HEK293 (cell line): ENCODE measurements around the gene PPM1E.

Experiments
- ELK4 ChIP-seq: IDR thresholded peaks from 2 replicates; pipeline ENCODE4 v1.6.1; 2011; ENCODE audit warnings: mild to moderate bottlenecking, low read depth, low read length, borderline replicate concordance
- PATZ1 ChIP-seq: fragments of 450-650 bp; formaldehyde crosslinking; IDR thresholded peaks from 2 replicates; pipeline ENCODE4 v1.5.1; 2016; ENCODE audit warnings: missing biosample characterization, missing genetic modification characterization
- ZNF362 ChIP-seq: fragments of 450-650 bp; formaldehyde crosslinking; IDR thresholded peaks from 2 replicates; pipeline ENCODE4 v1.5.1; 2016; ENCODE audit warnings: missing biosample characterization, missing genetic modification characterization
- ZNF426 ChIP-seq: fragments of 450-650 bp; formaldehyde crosslinking; IDR thresholded peaks from 2 replicates; pipeline ENCODE4 v1.5.1; 2017; ENCODE audit warnings: missing biosample characterization, missing genetic modification characterization, mild to moderate bottlenecking, inconsistent platforms, moderate library complexity
- ZNF701 ChIP-seq: fragments of 450-650 bp; formaldehyde crosslinking; IDR thresholded peaks from 2 replicates; pipeline ENCODE4 v1.5.1; 2016; ENCODE audit warnings: missing biosample characterization, missing genetic modification characterization
- ZNF785 ChIP-seq: fragments of 450-650 bp; formaldehyde crosslinking; IDR thresholded peaks from 2 replicates; pipeline ENCODE4 v1.5.1; 2016; ENCODE audit warnings: missing biosample characterization, missing genetic modification characterization
- ZNF830 ChIP-seq: fragments of 450-650 bp; IDR thresholded peaks from 2 replicates; pipeline ENCODE4 v1.5.0; 2018; ENCODE audit warnings: missing biosample characterization, missing genetic modification characterization, low read depth, mild to moderate bottlenecking, moderate library complexity
- TF ChIP-seq, protein P1 (sequence below): fragments of 450-650 bp; formaldehyde crosslinking; IDR thresholded peaks from 2 replicates; pipeline ENCODE4 v1.5.1; 2017; ENCODE audit warnings: missing biosample characterization, missing genetic modification characterization
- TF ChIP-seq, protein P2 (sequence below): fragments of 450-650 bp; formaldehyde crosslinking; IDR thresholded peaks from 2 replicates; pipeline ENCODE4 v1.5.1; 2016; ENCODE audit warnings: missing biosample characterization, missing genetic modification characterization

DNA sequence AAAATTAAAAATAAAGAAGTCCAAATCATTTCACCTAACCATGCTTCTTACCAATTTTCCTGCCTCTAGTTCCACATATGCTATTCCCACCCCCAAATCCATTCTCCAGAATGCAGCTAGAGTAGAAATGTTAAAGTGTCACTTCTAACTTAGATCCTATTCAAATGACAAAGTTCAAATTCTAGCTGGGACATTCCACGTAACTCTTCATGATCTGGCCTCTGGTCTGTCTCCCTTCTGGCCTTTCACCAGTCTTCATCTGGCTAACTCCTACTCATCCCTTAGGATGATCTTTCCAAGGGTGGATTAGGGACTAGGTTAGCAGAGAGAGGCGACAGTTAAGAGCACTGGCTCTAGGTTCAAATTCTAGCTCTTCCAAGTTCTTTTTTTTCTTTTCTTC is 253.1 kb downstream of the PPM1E start:
- TF ChIP-seq ZNF426 (tag by site-specific recombination) (no peak), ELK4 (no peak), ZNF830 (no peak), ZNF701 (tag by site-specific recombination) (no peak), ZNF785 (tag by site-specific recombination) (no peak), ZNF362 (tag by site-specific recombination) (no peak), PATZ1 (tag by site-specific recombination) (no peak)
- TF ChIP-seq, protein P1, sequence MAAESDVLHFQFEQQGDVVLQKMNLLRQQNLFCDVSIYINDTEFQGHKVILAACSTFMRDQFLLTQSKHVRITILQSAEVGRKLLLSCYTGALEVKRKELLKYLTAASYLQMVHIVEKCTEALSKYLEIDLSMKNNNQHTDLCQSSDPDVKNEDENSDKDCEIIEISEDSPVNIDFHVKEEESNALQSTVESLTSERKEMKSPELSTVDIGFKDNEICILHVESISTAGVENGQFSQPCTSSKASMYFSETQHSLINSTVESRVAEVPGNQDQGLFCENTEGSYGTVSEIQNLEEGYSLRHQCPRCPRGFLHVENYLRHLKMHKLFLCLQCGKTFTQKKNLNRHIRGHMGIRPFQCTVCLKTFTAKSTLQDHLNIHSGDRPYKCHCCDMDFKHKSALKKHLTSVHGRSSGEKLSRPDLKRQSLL, result no peak
- TF ChIP-seq, protein P2, sequence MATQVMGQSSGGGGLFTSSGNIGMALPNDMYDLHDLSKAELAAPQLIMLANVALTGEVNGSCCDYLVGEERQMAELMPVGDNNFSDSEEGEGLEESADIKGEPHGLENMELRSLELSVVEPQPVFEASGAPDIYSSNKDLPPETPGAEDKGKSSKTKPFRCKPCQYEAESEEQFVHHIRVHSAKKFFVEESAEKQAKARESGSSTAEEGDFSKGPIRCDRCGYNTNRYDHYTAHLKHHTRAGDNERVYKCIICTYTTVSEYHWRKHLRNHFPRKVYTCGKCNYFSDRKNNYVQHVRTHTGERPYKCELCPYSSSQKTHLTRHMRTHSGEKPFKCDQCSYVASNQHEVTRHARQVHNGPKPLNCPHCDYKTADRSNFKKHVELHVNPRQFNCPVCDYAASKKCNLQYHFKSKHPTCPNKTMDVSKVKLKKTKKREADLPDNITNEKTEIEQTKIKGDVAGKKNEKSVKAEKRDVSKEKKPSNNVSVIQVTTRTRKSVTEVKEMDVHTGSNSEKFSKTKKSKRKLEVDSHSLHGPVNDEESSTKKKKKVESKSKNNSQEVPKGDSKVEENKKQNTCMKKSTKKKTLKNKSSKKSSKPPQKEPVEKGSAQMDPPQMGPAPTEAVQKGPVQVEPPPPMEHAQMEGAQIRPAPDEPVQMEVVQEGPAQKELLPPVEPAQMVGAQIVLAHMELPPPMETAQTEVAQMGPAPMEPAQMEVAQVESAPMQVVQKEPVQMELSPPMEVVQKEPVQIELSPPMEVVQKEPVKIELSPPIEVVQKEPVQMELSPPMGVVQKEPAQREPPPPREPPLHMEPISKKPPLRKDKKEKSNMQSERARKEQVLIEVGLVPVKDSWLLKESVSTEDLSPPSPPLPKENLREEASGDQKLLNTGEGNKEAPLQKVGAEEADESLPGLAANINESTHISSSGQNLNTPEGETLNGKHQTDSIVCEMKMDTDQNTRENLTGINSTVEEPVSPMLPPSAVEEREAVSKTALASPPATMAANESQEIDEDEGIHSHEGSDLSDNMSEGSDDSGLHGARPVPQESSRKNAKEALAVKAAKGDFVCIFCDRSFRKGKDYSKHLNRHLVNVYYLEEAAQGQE, result no peak
